Measurements from ENCODE around the gene PIP5K1B.

GRCh38 chr9:68805890-68806517, 101.0 kb downstream of the PIP5K1B start:
- no peak for TF ChIP-seq CTCF (IDR thresholded peaks at IDR 0.05; ENCODE audit: poor library complexity)
- no peak for TF ChIP-seq EZH2phosphoT487 (IDR thresholded peaks at IDR 0.05; ENCODE audit: low read depth, severe bottlenecking, unreplicated experiment)

Data from hepatocyte (in vitro differentiated cells).